ENCODE results near the gene ADNP.

Gene ADNP

GRCh38 chr20:50920997-50921396, 10.2 kb downstream of the ADNP start:
- Histone ChIP-seq H3K9me3 (ENCODE audit: insufficient read depth, low read depth, low read length) (no peaks in the 10 kb centered on the region), H3K4me3 (ENCODE audit: low read length, poor library complexity, severe bottlenecking) (no peak overlapping the region), H3K27me3 (ENCODE audit: insufficient read depth, low read length, poor library complexity, severe bottlenecking) (no peaks in the 10 kb centered on the region), H3K4me1 (ENCODE audit: insufficient read depth, low read length, poor library complexity, severe bottlenecking) (peaks cover 42% of the 10 kb centered on the region), H3K9ac (ENCODE audit: low read depth, low read length, poor library complexity, severe bottlenecking) (no peak overlapping the region), H2AFZ (ENCODE audit: low read length) (no peak overlapping the region), H3K36me3 (ENCODE audit: insufficient read depth, low read length) (peaks cover 32% of the 10 kb centered on the region), H3F3A (ENCODE audit: low read depth) (no peaks in the 10 kb centered on the region), H4K20me1 (ENCODE audit: insufficient read depth, low read length, poor library complexity, severe bottlenecking) (peaks cover 95% of the 10 kb centered on the region), H3K4me2 (ENCODE audit: low read depth, low read length, poor library complexity, severe bottlenecking) (peak overlapping the region; percentile 1), H3K79me2 (ENCODE audit: insufficient read depth, low read length) (peaks cover 100% of the 10 kb centered on the region), H3K9me2 (replicated peaks; ENCODE audit: low read depth, low read length) (no peaks in the 10 kb centered on the region)
- TF ChIP-seq CTCF (conservative IDR thresholded peaks at IDR 0.05; ENCODE audit: low read length) (no peak), EZH2phosphoT487 (IDR thresholded peaks at IDR 0.05; ENCODE audit: borderline replicate concordance) (no peak)

- H3K9ac ChIP-seq (ENCODE audit: low read depth, low read length, poor library complexity, severe bottlenecking), result no peak overlapping the region
- H3K9me3 ChIP-seq (ENCODE audit: insufficient read depth, low read depth, low read length), result no peaks in the 10 kb centered on the region
- no peak for TF ChIP-seq CTCF (conservative IDR thresholded peaks at IDR 0.05; ENCODE audit: low read length)
- TF ChIP-seq EZH2phosphoT487 (IDR thresholded peaks at IDR 0.05; ENCODE audit: borderline replicate concordance), result no peak
- H3K36me3 ChIP-seq (ENCODE audit: insufficient read depth, low read length), result peaks cover 39% of the 10 kb centered on the region
- 0 out of 2 replicates have a peak, but pooled peaks cover 4% of the 10 kb centered on the region for H3F3A ChIP-seq (ENCODE audit: low read depth)
- H3K79me2 ChIP-seq (ENCODE audit: insufficient read depth, low read length), result peaks cover 100% of the 10 kb centered on the region
- no peaks in the 10 kb centered on the region for H3K9me2 ChIP-seq (replicated peaks; ENCODE audit: low read depth, low read length)
- H3K4me1 ChIP-seq (ENCODE audit: insufficient read depth, low read length, poor library complexity, severe bottlenecking), result peaks cover 40% of the 10 kb centered on the region
- no peak overlapping the region for H3K4me2 ChIP-seq (ENCODE audit: low read depth, low read length, poor library complexity, severe bottlenecking)
- no peak overlapping the region for H2AFZ ChIP-seq (ENCODE audit: low read length)
- H3K4me3 ChIP-seq (ENCODE audit: low read length, poor library complexity, severe bottlenecking), result no peak overlapping the region
- H3K27me3 ChIP-seq (ENCODE audit: insufficient read depth, low read length, poor library complexity, severe bottlenecking), result no peaks in the 10 kb centered on the region
- peaks cover 95% of the 10 kb centered on the region for H4K20me1 ChIP-seq (ENCODE audit: insufficient read depth, low read length, poor library complexity, severe bottlenecking)
Measured at GRCh38 chr20:50919567-50919966, 11.7 kb downstream of the ADNP start.

GRCh38 chr20:50918403-50918802, 12.8 kb downstream of the ADNP start:
- Histone ChIP-seq H2AFZ (ENCODE audit: low read length) (no peak overlapping the region), H3K9me2 (replicated peaks; ENCODE audit: low read depth, low read length) (no peaks in the 10 kb centered on the region), H3K9ac (ENCODE audit: low read depth, low read length, poor library complexity, severe bottlenecking) (no peak overlapping the region), H3F3A (ENCODE audit: low read depth) (0 out of 2 replicates have a peak, but pooled peaks cover 4% of the 10 kb centered on the region), H3K9me3 (ENCODE audit: insufficient read depth, low read depth, low read length) (no peaks in the 10 kb centered on the region), H3K36me3 (ENCODE audit: insufficient read depth, low read length) (peaks cover 40% of the 10 kb centered on the region), H3K4me1 (ENCODE audit: insufficient read depth, low read length, poor library complexity, severe bottlenecking) (peaks cover 38% of the 10 kb centered on the region), H4K20me1 (ENCODE audit: insufficient read depth, low read length, poor library complexity, severe bottlenecking) (peaks cover 95% of the 10 kb centered on the region), H3K4me3 (ENCODE audit: low read length, poor library complexity, severe bottlenecking) (no peak overlapping the region), H3K4me2 (ENCODE audit: low read depth, low read length, poor library complexity, severe bottlenecking) (peak overlapping the region; percentile 40), H3K27me3 (ENCODE audit: insufficient read depth, low read length, poor library complexity, severe bottlenecking) (no peaks in the 10 kb centered on the region), H3K79me2 (ENCODE audit: insufficient read depth, low read length) (peaks cover 100% of the 10 kb centered on the region)
- TF ChIP-seq CTCF (conservative IDR thresholded peaks at IDR 0.05; ENCODE audit: low read length) (no peak), EZH2phosphoT487 (IDR thresholded peaks at IDR 0.05; ENCODE audit: borderline replicate concordance) (no peak)

Data from Loucy (cell line).